ENCODE measurements around the gene FNDC1. TPM values are rescaled to one million over a fixed set of nuclear protein-coding genes. Genes with fewer than 3 reads are reported as not detected.

FNDC1 gene
- total RNA-seq, 4 donors from 2014 or later = 0.27 to 9.9 (median 1.5) TPM

- Histone ChIP-seq H3K27me3 (no peaks in the 10 kb centered on the region), H3K4me1 (peaks cover 0 to 4% (median 0%) of the 10 kb centered on the region in 3 donors), H3K27ac (no peak overlapping the region), H3K36me3 (no peaks in the 10 kb centered on the region), H3K9me3 (peaks cover 0 to 14% (median 0%) of the 10 kb centered on the region in 3 donors), H3K4me3 (no peak overlapping the region)
- TF ChIP-seq EP300 (IDR thresholded peaks at IDR 0.05) (no peak), POLR2AphosphoS5 (IDR thresholded peaks at IDR 0.05) (no peak), POLR2A (IDR thresholded peaks at IDR 0.05) (no peak)
- TF ChIP-seq, protein P1, sequence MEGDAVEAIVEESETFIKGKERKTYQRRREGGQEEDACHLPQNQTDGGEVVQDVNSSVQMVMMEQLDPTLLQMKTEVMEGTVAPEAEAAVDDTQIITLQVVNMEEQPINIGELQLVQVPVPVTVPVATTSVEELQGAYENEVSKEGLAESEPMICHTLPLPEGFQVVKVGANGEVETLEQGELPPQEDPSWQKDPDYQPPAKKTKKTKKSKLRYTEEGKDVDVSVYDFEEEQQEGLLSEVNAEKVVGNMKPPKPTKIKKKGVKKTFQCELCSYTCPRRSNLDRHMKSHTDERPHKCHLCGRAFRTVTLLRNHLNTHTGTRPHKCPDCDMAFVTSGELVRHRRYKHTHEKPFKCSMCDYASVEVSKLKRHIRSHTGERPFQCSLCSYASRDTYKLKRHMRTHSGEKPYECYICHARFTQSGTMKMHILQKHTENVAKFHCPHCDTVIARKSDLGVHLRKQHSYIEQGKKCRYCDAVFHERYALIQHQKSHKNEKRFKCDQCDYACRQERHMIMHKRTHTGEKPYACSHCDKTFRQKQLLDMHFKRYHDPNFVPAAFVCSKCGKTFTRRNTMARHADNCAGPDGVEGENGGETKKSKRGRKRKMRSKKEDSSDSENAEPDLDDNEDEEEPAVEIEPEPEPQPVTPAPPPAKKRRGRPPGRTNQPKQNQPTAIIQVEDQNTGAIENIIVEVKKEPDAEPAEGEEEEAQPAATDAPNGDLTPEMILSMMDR (IDR thresholded peaks at IDR 0.05) = no peak
- WGBS, 2 donors (ENCODE audit: low coverage in 1 of 2) = 7 to 38% methylated on average over 2 of the region's 2 CpGs
- ATAC-seq = no peak
Measured at GRCh38 chr6:159152782-159153181, 16.4 kb upstream of the FNDC1 start.

GRCh38 chr6:159155679-159156078 lies 13.5 kb upstream of the FNDC1 start:
- peaks cover 0 to 4% (median 0%) of the 10 kb centered on the region in 3 donors for H3K4me1 ChIP-seq
- TF ChIP-seq POLR2A (IDR thresholded peaks at IDR 0.05) = no peak
- TF ChIP-seq POLR2AphosphoS5 (IDR thresholded peaks at IDR 0.05) = no peak
- TF ChIP-seq, protein P1 (IDR thresholded peaks at IDR 0.05) = no peak
- no peak for TF ChIP-seq EP300 (IDR thresholded peaks at IDR 0.05)
- no peak for ATAC-seq
- H3K36me3 ChIP-seq = no peaks in the 10 kb centered on the region
- no peak overlapping the region for H3K27ac ChIP-seq
- H3K27me3 ChIP-seq = no peaks in the 10 kb centered on the region
- H3K4me3 ChIP-seq = no peak overlapping the region
- WGBS, 2 donors (ENCODE audit: low coverage in 1 of 2) = 66 to 75% methylated on average over 2 of the region's 2 CpGs
- H3K9me3 ChIP-seq = peaks cover 0 to 14% (median 0%) of the 10 kb centered on the region in 3 donors

GRCh38 chr6:159156089-159156488 lies 13.1 kb upstream of the FNDC1 start:
- Histone ChIP-seq H3K4me3 (no peak overlapping the region), H3K27ac (no peak overlapping the region), H3K27me3 (no peaks in the 10 kb centered on the region), H3K9me3 (peaks cover 0 to 14% (median 0%) of the 10 kb centered on the region in 3 donors), H3K4me1 (peaks cover 0 to 4% (median 0%) of the 10 kb centered on the region in 3 donors), H3K36me3 (no peaks in the 10 kb centered on the region)
- no peak for ATAC-seq
- TF ChIP-seq EP300 (IDR thresholded peaks at IDR 0.05) (no peak), POLR2AphosphoS5 (IDR thresholded peaks at IDR 0.05) (no peak), POLR2A (IDR thresholded peaks at IDR 0.05) (no peak)
- TF ChIP-seq, protein P1 (IDR thresholded peaks at IDR 0.05) = no peak
- 41 to 44% methylated on average over 1 of the region's 1 CpG for WGBS, 2 donors (ENCODE audit: low coverage in 1 of 2)

- no peak for ATAC-seq
- 51 to 80% methylated on average over 2 of the region's 2 CpGs for WGBS, 2 donors (ENCODE audit: low coverage in 1 of 2)
- H3K4me3 ChIP-seq = no peak overlapping the region
- peaks cover 0 to 20% (median 0%) of the 10 kb centered on the region in 3 donors for H3K9me3 ChIP-seq
- peaks cover 0 to 3% (median 0%) of the 10 kb centered on the region in 3 donors for H3K4me1 ChIP-seq
- no peak overlapping the region for H3K27ac ChIP-seq
- no peak for TF ChIP-seq EP300 (IDR thresholded peaks at IDR 0.05)
- no peak for TF ChIP-seq POLR2A (IDR thresholded peaks at IDR 0.05)
- TF ChIP-seq POLR2AphosphoS5 (IDR thresholded peaks at IDR 0.05) = no peak
- TF ChIP-seq, protein P1 (IDR thresholded peaks at IDR 0.05) = no peak
- H3K36me3 ChIP-seq = no peaks in the 10 kb centered on the region
- H3K27me3 ChIP-seq = no peaks in the 10 kb centered on the region
Measured at GRCh38 chr6:159157431-159157830, 11.8 kb upstream of the FNDC1 start.

- Histone ChIP-seq H3K27ac (no peak overlapping the region), H3K4me1 (no peaks in the 10 kb centered on the region), H3K27me3 (peaks cover 8% of the 10 kb centered on the region), H3K9me3 (peaks cover 0 to 6% (median 0%) of the 10 kb centered on the region in 3 donors), H3K4me3 (no peak overlapping the region), H3K36me3 (no peaks in the 10 kb centered on the region)
- no peak for ATAC-seq
- TF ChIP-seq POLR2A (IDR thresholded peaks at IDR 0.05) (no peak), POLR2AphosphoS5 (IDR thresholded peaks at IDR 0.05) (no peak), EP300 (IDR thresholded peaks at IDR 0.05) (no peak)
- TF ChIP-seq, protein P1 (IDR thresholded peaks at IDR 0.05) = no peak
- 52 to 81% methylated on average over 3 of the region's 3 CpGs for WGBS, 2 donors (ENCODE audit: low coverage in 1 of 2)
Measured at GRCh38 chr6:159161839-159162238, 7.4 kb upstream of the FNDC1 start.
